Activated T-cell treated with anti-CD3 and anti-CD28 coated beads, Interleukin-2, amount 50 U/mL, for 1 hour (primary cell): ENCODE results near the gene TCERG1L.

Experiments
- DNase-seq: peaks from one replicate; pipeline ENCODE4 v3.0.0-alpha.2; 2020

Gene TCERG1L

GRCh38 chr10:131314799-131315198 is 3.3 kb upstream of the TCERG1L start:
- DNase-seq: no peak

- no peak for DNase-seq
Measured at GRCh38 chr10:131314148-131314547, 2.6 kb upstream of the TCERG1L start.

- no peak for DNase-seq
Measured at GRCh38 chr10:131313377-131313776, 1.9 kb upstream of the TCERG1L start.

- no peak for DNase-seq
Measured at GRCh38 chr10:131312478-131312836, 936 bp upstream of the TCERG1L start.

- no peak for DNase-seq
Measured at GRCh38 chr10:131311402-131311660, 190 bp downstream of the TCERG1L start.

- DNase-seq: no peak
Measured at GRCh38 chr10:131310551-131311401, 745 bp downstream of the TCERG1L start.

GRCh38 chr10:131310142-131310541 is 1.4 kb downstream of the TCERG1L start:
- DNase-seq: no peak

- no peak for DNase-seq
Measured at GRCh38 chr10:131300508-131300907, 11.0 kb downstream of the TCERG1L start.

GRCh38 chr10:131290781-131291180 is 20.7 kb downstream of the TCERG1L start:
- DNase-seq: no peak

- no peak for DNase-seq
Measured at GRCh38 chr10:131288648-131289047, 22.9 kb downstream of the TCERG1L start.

GRCh38 chr10:131282961-131283360 is 28.6 kb downstream of the TCERG1L start:
- no peak for DNase-seq

- no peak for DNase-seq
Measured at GRCh38 chr10:131280101-131280500, 31.4 kb downstream of the TCERG1L start.

GRCh38 chr10:131279516-131279915 is 32.0 kb downstream of the TCERG1L start:
- DNase-seq: no peak

GRCh38 chr10:131277969-131278368 is 33.6 kb downstream of the TCERG1L start:
- no peak for DNase-seq

GRCh38 chr10:131277278-131277677 is 34.2 kb downstream of the TCERG1L start:
- no peak for DNase-seq

GRCh38 chr10:131275691-131276090 is 35.8 kb downstream of the TCERG1L start:
- DNase-seq: no peak

- DNase-seq: no peak
Measured at GRCh38 chr10:131274883-131275282, 36.6 kb downstream of the TCERG1L start.

GRCh38 chr10:131274133-131274880 is 37.2 kb downstream of the TCERG1L start:
- no peak for DNase-seq

- DNase-seq: no peak
Measured at GRCh38 chr10:131273476-131273875, 38.0 kb downstream of the TCERG1L start.

- DNase-seq: no peak
Measured at GRCh38 chr10:131272897-131273451, 38.5 kb downstream of the TCERG1L start.

GRCh38 chr10:131271966-131272365 is 39.6 kb downstream of the TCERG1L start:
- no peak for DNase-seq

GRCh38 chr10:131271195-131271880 is 40.2 kb downstream of the TCERG1L start:
- DNase-seq: no peak

GRCh38 chr10:131270461-131271190 is 40.9 kb downstream of the TCERG1L start:
- no peak for DNase-seq
